K562 (cell line): ENCODE data around the gene ATF4. TPM values are rescaled to one million over a fixed set of nuclear protein-coding genes. Genes with fewer than 3 reads are reported as not detected.

Experiments
- ATAC-seq: fragments of 200-7000 bp; cut with Tn5 transposase; 3 replicates; pipeline ENCODE4 v1.9.1; 2020; ENCODE audit warnings: moderate library complexity
- BruUV-seq: library from RNA; stranded (reverse); fragments of 400-500 nt; replicated peaks from 2 replicates; lab custom pipeline; 2021; lab: Mats Ljungman, UMichigan
- CTCF ChIA-PET: fragments of 300-600 bp; formaldehyde crosslinking; extraction: SDS; loops from one replicate; lab custom pipeline; 2021; ENCODE audit warnings: low intra/inter-chr PET ratio; lab: Yijun Ruan, JAX
- POLR2A ChIA-PET: fragments of 300-600, 350-650 bp; sonication (Branson Sonifier 250); formaldehyde crosslinking; extraction: SDS; loops from one replicate; lab custom pipeline; 2021; ENCODE audit warnings: antibody characterized with exemption, inconsistent platforms; lab: Yijun Ruan, JAX
- DNase-seq, 4 experiments: peaks; one replicate each; pipeline versions ENCODE4 v3.0.0 to v3.0.0-alpha.2; 2011 to 2018; ENCODE audit warnings: low spot score in 3 of 4, mixed read lengths in 3 of 4; ENCODE audit errors: extremely low read depth in 1 of 4
- FAIRE-seq: peaks from 2 replicates; lab custom pipeline; 2011; peaks lifted over from hg19 to GRCh38; lab: Jason Lieb, UNC
- H2AFZ ChIP-seq: 2 replicates; pipeline ENCODE4 v1.6.0; 2011; ENCODE audit warnings: low read depth, low read length, control low read depth, inconsistent platforms
- H3K27ac ChIP-seq: fragments of 200-600 bp; 3 replicates; pipeline ENCODE4 v1.8.0; 2011; ENCODE audit warnings: low read depth, mild to moderate bottlenecking, control low read depth, inconsistent platforms, low read length, moderate library complexity, mixed read lengths; ENCODE audit errors: extremely low read depth
- H3K27me3 ChIP-seq, 2 experiments: fragments of 300-600 bp in 1 of 2; 2 replicates in 1 of 2; 3 replicates in 1 of 2; pipeline versions ENCODE4 v1.6.0 to v1.8.0; 2011; ENCODE audit warnings: inconsistent platforms in 2 of 2, low read length in 2 of 2, mild to moderate bottlenecking in 1 of 2, mixed read lengths in 1 of 2, moderate library complexity in 1 of 2; ENCODE audit not compliant: control insufficient read depth in 2 of 2, insufficient read depth in 2 of 2
- H3K36me3 ChIP-seq: fragments of 300-600 bp; 3 replicates; pipeline ENCODE4 v1.8.0; 2011; ENCODE audit warnings: mild to moderate bottlenecking, low read length, inconsistent platforms; ENCODE audit not compliant: control insufficient read depth, insufficient read depth
- H3K4me1 ChIP-seq, 2 experiments: fragments of 200-600 bp in 1 of 2; replicated peaks in 1 of 2; 2 replicates in 1 of 2; 3 replicates in 1 of 2; pipeline versions ENCODE4 v1.5.1 to v1.8.0; 2011; ENCODE audit warnings: inconsistent platforms in 2 of 2, low read length in 2 of 2, mild to moderate bottlenecking in 1 of 2, mixed read lengths in 1 of 2, moderate library complexity in 1 of 2; ENCODE audit not compliant: control insufficient read depth in 2 of 2, insufficient read depth in 2 of 2
- H3K4me2 ChIP-seq: 2 replicates; pipeline ENCODE4 v1.6.1; 2011; ENCODE audit warnings: low read length, control low read depth, inconsistent platforms, mixed read lengths; ENCODE audit not compliant: insufficient read depth
- H3K4me3 ChIP-seq: fragments of 200-600 bp; sonication (generic), shearing (Covaris generic); 2 replicates; pipeline ENCODE4 v1.5.1; 2016; ENCODE audit warnings: control low read depth, inconsistent platforms
- H3K79me2 ChIP-seq: fragments of 200-600 bp; 3 replicates; pipeline ENCODE4 v1.8.0; 2011; ENCODE audit warnings: low read length, inconsistent platforms; ENCODE audit not compliant: control insufficient read depth, insufficient read depth
- H3K9ac ChIP-seq, 2 experiments: 2 replicates each; pipeline versions ENCODE4 v1.6.0 to v1.6.1; 2011; ENCODE audit warnings: low read depth in 2 of 2, low read length in 2 of 2, control low read depth in 1 of 2, inconsistent platforms in 1 of 2, mild to moderate bottlenecking in 1 of 2, mixed read lengths in 1 of 2; ENCODE audit not compliant: insufficient read depth in 1 of 2
- H3K9me1 ChIP-seq: one replicate; pipeline ENCODE4 v1.6.0; 2011; ENCODE audit warnings: inconsistent platforms, mild to moderate bottlenecking, low read length, moderate library complexity; ENCODE audit not compliant: control insufficient read depth, insufficient read depth
- H3K9me3 ChIP-seq: replicated peaks from 2 replicates; pipeline ENCODE4 v1.5.1; 2011; ENCODE audit warnings: low read depth, low read length, inconsistent platforms; ENCODE audit not compliant: control insufficient read depth, insufficient read depth
- H4K20me1 ChIP-seq: replicated peaks from 2 replicates; pipeline ENCODE4 v1.6.1; 2011; ENCODE audit warnings: low read length, inconsistent platforms, mixed read lengths; ENCODE audit not compliant: control insufficient read depth, insufficient read depth
- ARID1B ChIP-seq: fragments of 450-650 bp; IDR thresholded peaks from 2 replicates; pipeline ENCODE4 v1.6.1; 2016; ENCODE audit warnings: antibody characterized with exemption, mild to moderate bottlenecking, inconsistent platforms
- CBFA2T2 ChIP-seq: fragments of 450-650 bp; conservative IDR thresholded peaks from 2 replicates; pipeline ENCODE4 v1.6.1; 2017; ENCODE audit warnings: mild to moderate bottlenecking
- CBFA2T3 ChIP-seq: fragments of 450-650 bp; IDR thresholded peaks from 2 replicates; pipeline ENCODE4 v1.6.1; 2017
- MNT ChIP-seq, 2 experiments: fragments of 450-650 bp; conservative IDR thresholded peaks; 2 replicates each; pipeline ENCODE4 v1.6.1; 2017; ENCODE audit warnings: mild to moderate bottlenecking in 2 of 2, moderate library complexity in 2 of 2
- NCOR1 ChIP-seq: fragments of 450-650 bp; IDR thresholded peaks from 2 replicates; pipeline ENCODE4 v1.6.1; 2016; ENCODE audit warnings: mild to moderate bottlenecking, moderate library complexity
- TAL1 ChIP-seq: fragments of 450-650 bp; IDR thresholded peaks from 2 replicates; pipeline ENCODE4 v1.6.1; 2016; ENCODE audit warnings: mild to moderate bottlenecking
- TCF3 ChIP-seq: sonication (generic); formaldehyde crosslinking; IDR thresholded peaks from 2 replicates; pipeline ENCODE4 v1.4.0; 2020; ENCODE audit warnings: mild to moderate bottlenecking, missing genetic modification reagents
- TEAD4 ChIP-seq, 2 experiments: sonication (generic) in 1 of 2; formaldehyde crosslinking in 1 of 2; IDR thresholded peaks; 2 replicates each; pipeline versions ENCODE4 v1.6.1 to v1.8.0; 2012 to 2022; ENCODE audit warnings: borderline replicate concordance in 1 of 2, inconsistent platforms in 1 of 2, low read length in 1 of 2, mild to moderate bottlenecking in 1 of 2, missing genetic modification reagents in 1 of 2
- THAP12 ChIP-seq: fragments of 250-450 bp; sonication (Bioruptor Pico); IDR thresholded peaks from 2 replicates; pipeline ENCODE4 v1.9.0; 2021; ENCODE audit warnings: mild to moderate bottlenecking, inconsistent platforms
- WGBS: fragments of 100-300 bp; shearing (Covaris generic); methylation state at CpG from one replicate; pipeline ENCODE4 v1.1.6; 2016; ENCODE audit warnings: low coverage, mixed read lengths; ENCODE audit not compliant: insufficient coverage; ENCODE audit errors: missing lambda C conversion rate; 5-methylcytosine and 5-hydroxymethylcytosine counted together
- in situ Hi-C: fragments of 300-500 bp; cut with MboI; formaldehyde crosslinking; loops from 4 replicates; pipeline ENCODE4 v1.15.0; 2018; ENCODE audit warnings: inconsistent platforms, mixed read lengths
- intact Hi-C: fragments of 100-400 bp; cut with micrococcal nuclease; formaldehyde crosslinking; loops from 2 replicates; pipeline ENCODE4 v1.14.2; 2022
- polyA plus RNA-seq, 8 experiments: library from polyadenylated mRNA; depleted of rRNA in 4 of 8; stranded (reverse) in 5 of 8; unstranded in 3 of 8; fragments of >200 nt; fragmentation: Nextera tagmentation in 2 of 8; fragmentation: Illumina TruSeq in 1 of 8; extraction: Ambion mirVana in 2 of 8; extraction: Trizol in 1 of 8; gene quantifications; 2 replicates each; pipeline versions ENCODE4 v1.2.1 to v1.2.3, GENCODE V29; 2011 to 2014; ENCODE audit warnings: inconsistent platforms in 1 of 8, missing spikeins in 1 of 8
- total RNA-seq, 7 experiments: library from RNA; depleted of rRNA in 6 of 7; stranded (reverse); fragments of >200 nt in 6 of 7; fragmentation: Illumina TruSeq in 2 of 7; extraction: Trizol in 2 of 7; gene quantifications; 2 replicates each; pipeline versions ENCODE4 v1.2.1 to v1.2.3, GENCODE V29; 2011 to 2021; ENCODE audit warnings: low replicate concordance in 1 of 7
- TF ChIP-seq, protein P1 (sequence below): fragments of 450-650 bp; IDR thresholded peaks from 2 replicates; pipeline ENCODE4 v1.6.1; 2018; ENCODE audit not compliant: partially characterized antibody
- TF ChIP-seq, protein P2 (sequence below), 3 experiments: IDR thresholded peaks in 2 of 3; conservative IDR thresholded peaks in 1 of 3; 2 replicates each; pipeline ENCODE4 v1.5.1; 2011 to 2012; ENCODE audit warnings: low read length in 3 of 3, mild to moderate bottlenecking in 3 of 3, control low read depth in 2 of 3, improper control_type of control experiment in 1 of 3, inconsistent platforms in 1 of 3, low read depth in 1 of 3, mixed read lengths in 1 of 3, moderate library complexity in 1 of 3; ENCODE audit not compliant: insufficient read depth in 2 of 3

ATF4 gene
- total and polyA plus RNA-seq, 9 of the 15 experiments (the other 6 are each of a cell fraction or from before 2014, with no cell fraction given): 93.1 to 723 (median 355) TPM

GRCh38 chr22:39508393-39508792, 12.0 kb upstream of the ATF4 start:
- DNase-seq (no peak), FAIRE-seq (peak; percentile 35), ATAC-seq (no peak)
- Histone ChIP-seq H3K4me2 (peak overlapping the region; percentile 38; the same call in 1 of the 2 replicates), H3K4me1 (peaks cover 6 to 16% of the 10 kb centered on the region in 2 experiments; a peak in 3 of 5 replicates), H2AFZ (no peak overlapping the region), H3K9ac (no peak overlapping the region), H3K79me2 (peaks cover 66% of the 10 kb centered on the region), H3K36me3 (peaks cover 93% of the 10 kb centered on the region), H3K27me3 (no peaks in the 10 kb centered on the region), H4K20me1 (no peaks in the 10 kb centered on the region; the same call in 1 of the 2 replicates), H3K27ac (peak overlapping the region; percentile 24; the same call in 1 of the 3 replicates), H3K4me3 (no peak overlapping the region), H3K9me1 (peaks cover 2% of the 10 kb centered on the region), H3K9me3 (no peaks in the 10 kb centered on the region)
- intact Hi-C loops: no loop called here
- in situ Hi-C loops: loop anchor here (10.0 kb wide), 1 partner anchor 334 kb away; no protein-coding TSS in a partner anchor
- ChIA-PET CTCF (no interaction called here), POLR2A (interaction anchor here (1.6 to 8.6 kb wide), 3 partner anchors 8 to 14 kb away, joined by 4 to 106 read pairs (median 9); partner anchors contain the start of gene ATF4)
- no TSS peak for BruUV-seq
- WGBS: 13% methylated on average over 4 of the region's 4 CpGs
- TF ChIP-seq, protein P1, sequence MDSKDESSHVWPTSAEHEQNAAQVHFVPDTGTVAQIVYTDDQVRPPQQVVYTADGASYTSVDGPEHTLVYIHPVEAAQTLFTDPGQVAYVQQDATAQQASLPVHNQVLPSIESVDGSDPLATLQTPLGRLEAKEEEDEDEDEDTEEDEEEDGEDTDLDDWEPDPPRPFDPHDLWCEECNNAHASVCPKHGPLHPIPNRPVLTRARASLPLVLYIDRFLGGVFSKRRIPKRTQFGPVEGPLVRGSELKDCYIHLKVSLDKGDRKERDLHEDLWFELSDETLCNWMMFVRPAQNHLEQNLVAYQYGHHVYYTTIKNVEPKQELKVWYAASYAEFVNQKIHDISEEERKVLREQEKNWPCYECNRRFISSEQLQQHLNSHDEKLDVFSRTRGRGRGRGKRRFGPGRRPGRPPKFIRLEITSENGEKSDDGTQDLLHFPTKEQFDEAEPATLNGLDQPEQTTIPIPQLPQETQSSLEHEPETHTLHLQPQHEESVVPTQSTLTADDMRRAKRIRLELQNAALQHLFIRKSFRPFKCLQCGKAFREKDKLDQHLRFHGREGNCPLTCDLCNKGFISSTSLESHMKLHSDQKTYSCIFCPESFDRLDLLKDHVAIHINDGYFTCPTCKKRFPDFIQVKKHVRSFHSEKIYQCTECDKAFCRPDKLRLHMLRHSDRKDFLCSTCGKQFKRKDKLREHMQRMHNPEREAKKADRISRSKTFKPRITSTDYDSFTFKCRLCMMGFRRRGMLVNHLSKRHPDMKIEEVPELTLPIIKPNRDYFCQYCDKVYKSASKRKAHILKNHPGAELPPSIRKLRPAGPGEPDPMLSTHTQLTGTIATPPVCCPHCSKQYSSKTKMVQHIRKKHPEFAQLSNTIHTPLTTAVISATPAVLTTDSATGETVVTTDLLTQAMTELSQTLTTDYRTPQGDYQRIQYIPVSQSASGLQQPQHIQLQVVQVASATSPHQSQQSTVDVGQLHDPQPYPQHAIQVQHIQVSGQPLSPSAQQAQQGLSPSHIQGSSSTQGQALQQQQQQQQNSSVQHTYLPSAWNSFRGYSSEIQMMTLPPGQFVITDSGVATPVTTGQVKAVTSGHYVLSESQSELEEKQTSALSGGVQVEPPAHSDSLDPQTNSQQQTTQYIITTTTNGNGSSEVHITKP: peak; percentile 24
- 0 out of 2 replicates have a peak, but pooled peaks have one; percentile 16 for TF ChIP-seq TEAD4 (IDR thresholded peaks at IDR 0.05; ENCODE audit: low read length)
- TF ChIP-seq TEAD4 (CRISPR knock-in tag; IDR thresholded peaks at IDR 0.05; ENCODE audit: borderline replicate concordance): no peak
- TF ChIP-seq, protein P2, sequence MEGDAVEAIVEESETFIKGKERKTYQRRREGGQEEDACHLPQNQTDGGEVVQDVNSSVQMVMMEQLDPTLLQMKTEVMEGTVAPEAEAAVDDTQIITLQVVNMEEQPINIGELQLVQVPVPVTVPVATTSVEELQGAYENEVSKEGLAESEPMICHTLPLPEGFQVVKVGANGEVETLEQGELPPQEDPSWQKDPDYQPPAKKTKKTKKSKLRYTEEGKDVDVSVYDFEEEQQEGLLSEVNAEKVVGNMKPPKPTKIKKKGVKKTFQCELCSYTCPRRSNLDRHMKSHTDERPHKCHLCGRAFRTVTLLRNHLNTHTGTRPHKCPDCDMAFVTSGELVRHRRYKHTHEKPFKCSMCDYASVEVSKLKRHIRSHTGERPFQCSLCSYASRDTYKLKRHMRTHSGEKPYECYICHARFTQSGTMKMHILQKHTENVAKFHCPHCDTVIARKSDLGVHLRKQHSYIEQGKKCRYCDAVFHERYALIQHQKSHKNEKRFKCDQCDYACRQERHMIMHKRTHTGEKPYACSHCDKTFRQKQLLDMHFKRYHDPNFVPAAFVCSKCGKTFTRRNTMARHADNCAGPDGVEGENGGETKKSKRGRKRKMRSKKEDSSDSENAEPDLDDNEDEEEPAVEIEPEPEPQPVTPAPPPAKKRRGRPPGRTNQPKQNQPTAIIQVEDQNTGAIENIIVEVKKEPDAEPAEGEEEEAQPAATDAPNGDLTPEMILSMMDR (IDR thresholded peaks at IDR 0.05 in 2 of 3, conservative IDR thresholded peaks at IDR 0.05 in 1 of 3; ENCODE audit: insufficient read depth in 2 of 3, low read depth in 1 of 3, low read length in 3 of 3): no peak
- peak; percentile 77 for TF ChIP-seq TCF3 (CRISPR knock-in tag)
- no peak for TF ChIP-seq THAP12 (CRISPR knock-in tag)
- peak; percentile 49; the same call in 1 of the 2 replicates for TF ChIP-seq NCOR1
- peak; percentile 70 for TF ChIP-seq CBFA2T3
- TF ChIP-seq MNT (conservative IDR thresholded peaks at IDR 0.05): no peak
- peak; percentile 55 for TF ChIP-seq CBFA2T2
- TF ChIP-seq TAL1: peak; percentile 48; the same call in 1 of the 2 replicates
- TF ChIP-seq ARID1B: peak; percentile 47; the same call in 1 of the 2 replicates
